K562 (cell line): ENCODE data around the gene DENND10. TPM values are rescaled to one million over a fixed set of nuclear protein-coding genes. Genes with fewer than 3 reads are reported as not detected.
A peak's percentile ranks its signal among the peaks of the same experiment; 100 is the strongest.

Experiments used
- CHAMP1 ChIP-seq: fragments of 450-650 bp; IDR thresholded peaks from 2 replicates; pipeline ENCODE4 v1.6.1; 2016; ENCODE audit warnings: mild to moderate bottlenecking
- E2F3 ChIP-seq: fragments of 250-450 bp; sonication (Bioruptor Pico); IDR thresholded peaks from 2 replicates; pipeline ENCODE4 v1.4.0; 2020; ENCODE audit warnings: mild to moderate bottlenecking
- ELF2 ChIP-seq: fragments of 250-450 bp; sonication (Bioruptor Pico); IDR thresholded peaks from 2 replicates; pipeline ENCODE4 v1.5.0; 2021; ENCODE audit warnings: mild to moderate bottlenecking
- ETV5 ChIP-seq: sonication (generic); formaldehyde crosslinking; IDR thresholded peaks from 2 replicates; pipeline ENCODE4 v1.4.0; 2020; ENCODE audit warnings: low read depth, mild to moderate bottlenecking, missing genetic modification reagents
- MYC ChIP-seq, 2 experiments: fragments of 250-450 bp in 1 of 2; sonication (Bioruptor Pico) in 1 of 2; IDR thresholded peaks; 2 replicates each; pipeline versions ENCODE4 v1.5.1 to v1.6.1; 2012 to 2021; ENCODE audit warnings: low read depth in 2 of 2, borderline replicate concordance in 1 of 2, improper control_type of control experiment in 1 of 2, low read length in 1 of 2, mild to moderate bottlenecking in 1 of 2, moderate library complexity in 1 of 2
- NFRKB ChIP-seq: fragments of 450-650 bp; IDR thresholded peaks from 2 replicates; pipeline ENCODE4 v1.6.1; 2016; ENCODE audit warnings: low read depth
- NR2F6 ChIP-seq: fragments of 450-650 bp; formaldehyde crosslinking; IDR thresholded peaks from 2 replicates; pipeline ENCODE4 v1.4.0; 2020; ENCODE audit warnings: mild to moderate bottlenecking
- PHTF2 ChIP-seq: fragments of 250-450 bp; sonication (Bioruptor Pico); IDR thresholded peaks from 2 replicates; pipeline ENCODE4 v1.5.0; 2021; ENCODE audit warnings: mild to moderate bottlenecking
- POLR2B ChIP-seq: fragments of 450-650 bp; IDR thresholded peaks from 2 replicates; pipeline ENCODE4 v1.6.1; 2018; ENCODE audit warnings: low read depth; ENCODE audit not compliant: partially characterized antibody
- RUNX1 ChIP-seq: sonication (generic); IDR thresholded peaks from 2 replicates; pipeline ENCODE4 v1.6.1; 2016; ENCODE audit warnings: antibody characterized with exemption, low read depth
- TAF15 ChIP-seq: fragments of 200-400 bp; formaldehyde crosslinking; IDR thresholded peaks from 2 replicates; pipeline ENCODE4 v1.6.1; 2017; ENCODE audit warnings: mild to moderate bottlenecking, low read depth, low read length, moderate library complexity
- TCF7L2 ChIP-seq: fragments of 150-350 bp; IDR thresholded peaks from 2 replicates; pipeline ENCODE4 v1.6.1; 2016; ENCODE audit warnings: low read depth, mild to moderate bottlenecking, low read length, moderate library complexity
- YBX1 ChIP-seq: fragments of 450-650 bp; IDR thresholded peaks from 2 replicates; pipeline ENCODE4 v1.7.1; 2016; ENCODE audit warnings: mild to moderate bottlenecking
- YY1 ChIP-seq, 3 experiments: IDR thresholded peaks; 2 replicates each; pipeline ENCODE4 v1.6.1; 2011; ENCODE audit warnings: low read length in 2 of 3, mild to moderate bottlenecking in 2 of 3, moderate library complexity in 2 of 3, borderline replicate concordance in 1 of 3, control low read depth in 1 of 3, low read depth in 1 of 3; ENCODE audit not compliant: insufficient read depth in 3 of 3, insufficient replicate concordance in 2 of 3, control insufficient read depth in 1 of 3, insufficient read length in 1 of 3; ENCODE audit errors: extremely low read depth in 1 of 3
- ZNF140 ChIP-seq: fragments of 250-450 bp; sonication (Bioruptor Pico); IDR thresholded peaks from 2 replicates; pipeline ENCODE4 v1.8.0; 2021; ENCODE audit warnings: moderate library complexity, mild to moderate bottlenecking, inconsistent platforms
- ZNF146 ChIP-seq: IDR thresholded peaks from one replicate; pipeline ENCODE4 v1.6.1; 2018; ENCODE audit warnings: missing compliant biosample characterization; ENCODE audit not compliant: unreplicated experiment
- ZNF274 ChIP-seq: IDR thresholded peaks from 2 replicates; pipeline ENCODE4 v1.6.1; 2011; ENCODE audit warnings: low read depth, mild to moderate bottlenecking, low read length, moderate library complexity, borderline replicate concordance
- ZNF436 ChIP-seq: fragments of 250-450, 450-650 bp; sonication (Bioruptor Pico); formaldehyde crosslinking; IDR thresholded peaks from 2 replicates; pipeline ENCODE4 v1.7.0; 2020; ENCODE audit warnings: mild to moderate bottlenecking
- ZNF444 ChIP-seq: fragments of 250-450 bp; sonication (Bioruptor Pico); IDR thresholded peaks from 2 replicates; pipeline ENCODE4 v1.4.0; 2020; ENCODE audit warnings: mild to moderate bottlenecking, moderate library complexity
- ZNF561 ChIP-seq: fragments of 450-650 bp; formaldehyde crosslinking; conservative IDR thresholded peaks from 2 replicates; pipeline ENCODE4 v1.4.0; 2020; ENCODE audit warnings: mild to moderate bottlenecking, moderate library complexity
- polyA plus RNA-seq, 8 experiments: library from polyadenylated mRNA; depleted of rRNA in 4 of 8; stranded (reverse) in 5 of 8; unstranded in 3 of 8; fragments of >200 nt; fragmentation: Nextera tagmentation in 2 of 8; fragmentation: Illumina TruSeq in 1 of 8; extraction: Ambion mirVana in 2 of 8; extraction: Trizol in 1 of 8; gene quantifications; 2 replicates each; pipeline versions ENCODE4 v1.2.1 to v1.2.3, GENCODE V29; 2011 to 2014; ENCODE audit warnings: inconsistent platforms in 1 of 8, missing spikeins in 1 of 8
- total RNA-seq, 7 experiments: library from RNA; depleted of rRNA in 6 of 7; stranded (reverse); fragments of >200 nt in 6 of 7; fragmentation: Illumina TruSeq in 2 of 7; extraction: Trizol in 2 of 7; gene quantifications; 2 replicates each; pipeline versions ENCODE4 v1.2.1 to v1.2.3, GENCODE V29; 2011 to 2021; ENCODE audit warnings: low replicate concordance in 1 of 7
- TF ChIP-seq, protein P1 (sequence below): fragments of 450-650 bp; IDR thresholded peaks from 2 replicates; pipeline ENCODE4 v1.6.1; 2018; ENCODE audit not compliant: partially characterized antibody
- TF ChIP-seq, protein P2 (sequence below): fragments of 450-650 bp; formaldehyde crosslinking; IDR thresholded peaks from 2 replicates; pipeline ENCODE4 v1.4.0; 2020; ENCODE audit warnings: mild to moderate bottlenecking, moderate library complexity

DENND10 gene
- total and polyA plus RNA-seq, 9 of the 15 experiments (the other 6 are each of a cell fraction or from before 2014, with no cell fraction given): 9.4 to 20.0 (median 12.5) TPM

DNA sequence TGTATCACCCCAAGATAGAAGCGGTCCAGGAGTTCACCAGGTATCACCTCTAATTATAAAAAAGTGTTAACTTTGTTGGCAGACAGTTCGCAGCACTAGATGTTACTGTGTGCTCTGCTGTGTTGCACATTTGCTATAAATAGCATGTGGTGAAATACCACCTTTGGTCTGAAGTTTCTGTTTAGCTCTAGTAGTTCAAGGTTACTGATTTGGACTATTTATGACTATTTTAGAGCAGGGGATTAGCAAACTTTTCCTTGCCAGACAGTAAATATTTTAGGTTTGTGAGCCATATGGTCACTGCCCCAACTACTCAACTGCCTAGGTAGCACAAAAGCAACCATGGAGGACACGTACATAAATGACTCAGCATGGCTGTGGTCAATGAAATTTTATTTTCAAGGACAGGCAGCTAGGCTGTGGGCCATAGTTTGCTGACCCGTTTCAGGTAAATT lies 16.5 kb downstream of the DENND10 start (continued):
- TF ChIP-seq ZNF274 (no peak), POLR2B (no peak), ZNF140 (CRISPR knock-in tag) (no peak), ZNF436 (no peak), TAF15 (no peak), MYC (IDR thresholded peaks at IDR 0.05; ENCODE audit: low read depth, low read length) (no peak), MYC (CRISPR knock-in tag; IDR thresholded peaks at IDR 0.05; ENCODE audit: borderline replicate concordance, low read depth) (no peak), ZNF444 (CRISPR knock-in tag) (no peak), ELF2 (CRISPR knock-in tag) (no peak), RUNX1 (no peak), CHAMP1 (no peak), ETV5 (CRISPR knock-in tag) (no peak), ZNF561 (CRISPR knock-in tag) (no peak), ZNF146 (CRISPR knock-in tag) (no peak), NR2F6 (CRISPR knock-in tag) (no peak), YY1 (IDR thresholded peaks at IDR 0.05; ENCODE audit: borderline replicate concordance in 1 of 3, control insufficient read depth in 1 of 3, extremely low read depth in 1 of 3, insufficient read depth in 3 of 3, insufficient read length in 1 of 3, insufficient replicate concordance in 2 of 3, low read depth in 1 of 3, low read length in 2 of 3) (peak in 1 of 3 experiments; percentile 51), NFRKB (no peak), E2F3 (no peak), YBX1 (no peak), PHTF2 (CRISPR knock-in tag) (no peak), TCF7L2 (no peak)
- TF ChIP-seq, protein P1, sequence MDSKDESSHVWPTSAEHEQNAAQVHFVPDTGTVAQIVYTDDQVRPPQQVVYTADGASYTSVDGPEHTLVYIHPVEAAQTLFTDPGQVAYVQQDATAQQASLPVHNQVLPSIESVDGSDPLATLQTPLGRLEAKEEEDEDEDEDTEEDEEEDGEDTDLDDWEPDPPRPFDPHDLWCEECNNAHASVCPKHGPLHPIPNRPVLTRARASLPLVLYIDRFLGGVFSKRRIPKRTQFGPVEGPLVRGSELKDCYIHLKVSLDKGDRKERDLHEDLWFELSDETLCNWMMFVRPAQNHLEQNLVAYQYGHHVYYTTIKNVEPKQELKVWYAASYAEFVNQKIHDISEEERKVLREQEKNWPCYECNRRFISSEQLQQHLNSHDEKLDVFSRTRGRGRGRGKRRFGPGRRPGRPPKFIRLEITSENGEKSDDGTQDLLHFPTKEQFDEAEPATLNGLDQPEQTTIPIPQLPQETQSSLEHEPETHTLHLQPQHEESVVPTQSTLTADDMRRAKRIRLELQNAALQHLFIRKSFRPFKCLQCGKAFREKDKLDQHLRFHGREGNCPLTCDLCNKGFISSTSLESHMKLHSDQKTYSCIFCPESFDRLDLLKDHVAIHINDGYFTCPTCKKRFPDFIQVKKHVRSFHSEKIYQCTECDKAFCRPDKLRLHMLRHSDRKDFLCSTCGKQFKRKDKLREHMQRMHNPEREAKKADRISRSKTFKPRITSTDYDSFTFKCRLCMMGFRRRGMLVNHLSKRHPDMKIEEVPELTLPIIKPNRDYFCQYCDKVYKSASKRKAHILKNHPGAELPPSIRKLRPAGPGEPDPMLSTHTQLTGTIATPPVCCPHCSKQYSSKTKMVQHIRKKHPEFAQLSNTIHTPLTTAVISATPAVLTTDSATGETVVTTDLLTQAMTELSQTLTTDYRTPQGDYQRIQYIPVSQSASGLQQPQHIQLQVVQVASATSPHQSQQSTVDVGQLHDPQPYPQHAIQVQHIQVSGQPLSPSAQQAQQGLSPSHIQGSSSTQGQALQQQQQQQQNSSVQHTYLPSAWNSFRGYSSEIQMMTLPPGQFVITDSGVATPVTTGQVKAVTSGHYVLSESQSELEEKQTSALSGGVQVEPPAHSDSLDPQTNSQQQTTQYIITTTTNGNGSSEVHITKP: no peak
- TF ChIP-seq, protein P2, sequence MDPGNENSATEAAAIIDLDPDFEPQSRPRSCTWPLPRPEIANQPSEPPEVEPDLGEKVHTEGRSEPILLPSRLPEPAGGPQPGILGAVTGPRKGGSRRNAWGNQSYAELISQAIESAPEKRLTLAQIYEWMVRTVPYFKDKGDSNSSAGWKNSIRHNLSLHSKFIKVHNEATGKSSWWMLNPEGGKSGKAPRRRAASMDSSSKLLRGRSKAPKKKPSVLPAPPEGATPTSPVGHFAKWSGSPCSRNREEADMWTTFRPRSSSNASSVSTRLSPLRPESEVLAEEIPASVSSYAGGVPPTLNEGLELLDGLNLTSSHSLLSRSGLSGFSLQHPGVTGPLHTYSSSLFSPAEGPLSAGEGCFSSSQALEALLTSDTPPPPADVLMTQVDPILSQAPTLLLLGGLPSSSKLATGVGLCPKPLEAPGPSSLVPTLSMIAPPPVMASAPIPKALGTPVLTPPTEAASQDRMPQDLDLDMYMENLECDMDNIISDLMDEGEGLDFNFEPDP (CRISPR knock-in tag): no peak
